Fibroblast of lung (primary cell): ENCODE data around the gene ADAMTSL1. TPM values are rescaled to one million over a fixed set of nuclear protein-coding genes. Genes with fewer than 3 reads are reported as not detected.

Experiments used
- DNase-seq, 2 donors: peaks; one replicate each; pipeline versions ENCODE4 v3.0.0 to v3.0.0-alpha.2; 2010; ENCODE audit warnings: low read depth in 2 of 2
- H2AFZ ChIP-seq: 2 replicates; pipeline ENCODE4 v1.5.1; 2012; ENCODE audit warnings: low read length, control low read depth, inconsistent platforms
- H3K27ac ChIP-seq: 2 replicates; pipeline ENCODE4 v1.5.1; 2011; ENCODE audit warnings: low read length, control low read depth; ENCODE audit not compliant: insufficient read depth
- H3K27me3 ChIP-seq: 2 replicates; pipeline ENCODE4 v1.5.1; 2011; ENCODE audit warnings: mild to moderate bottlenecking, low read length; ENCODE audit not compliant: control insufficient read depth, insufficient read depth
- H3K36me3 ChIP-seq: 2 replicates; pipeline ENCODE4 v1.5.1; 2011; ENCODE audit warnings: low read length; ENCODE audit not compliant: control insufficient read depth, insufficient read depth
- H3K4me1 ChIP-seq: 2 replicates; pipeline ENCODE4 v1.5.1; 2011; ENCODE audit warnings: low read length; ENCODE audit not compliant: control insufficient read depth, insufficient read depth; ENCODE audit errors: extremely low read depth
- H3K4me2 ChIP-seq: 2 replicates; pipeline ENCODE4 v1.5.1; 2011; ENCODE audit warnings: low read length, control low read depth; ENCODE audit not compliant: insufficient read depth; ENCODE audit errors: extremely low read depth
- H3K4me3 ChIP-seq, 4 experiments: fragments of 200-600 bp in 1 of 4; sonication (generic) in 1 of 4; replicated peaks in 1 of 4; 2 replicates each; pipeline ENCODE4 v1.5.1; 2011 to 2016; ENCODE audit warnings: low read length in 4 of 4, low read depth in 3 of 4, mild to moderate bottlenecking in 3 of 4, control low read depth in 2 of 4, inconsistent platforms in 1 of 4, mixed read lengths in 1 of 4; ENCODE audit not compliant: insufficient read depth in 1 of 4; ENCODE audit errors: control extremely low read depth in 1 of 4
- H3K79me2 ChIP-seq: 2 replicates; pipeline ENCODE4 v1.5.1; 2012; ENCODE audit warnings: mild to moderate bottlenecking, low read length, inconsistent platforms; ENCODE audit not compliant: control insufficient read depth, insufficient read depth
- H3K9ac ChIP-seq: 2 replicates; pipeline ENCODE4 v1.5.1; 2011; ENCODE audit warnings: mild to moderate bottlenecking, low read length, control low read depth; ENCODE audit not compliant: insufficient read depth
- H3K9me3 ChIP-seq: 2 replicates; pipeline ENCODE4 v1.5.1; 2012; ENCODE audit warnings: low read depth, low read length; ENCODE audit not compliant: control insufficient read depth, insufficient read depth
- H4K20me1 ChIP-seq: 2 replicates; pipeline ENCODE4 v1.5.1; 2011; ENCODE audit warnings: low read length; ENCODE audit not compliant: control insufficient read depth, insufficient read depth; ENCODE audit errors: extremely low read depth
- CTCF ChIP-seq, 2 donors: IDR thresholded peaks in 1 of 2; conservative IDR thresholded peaks in 1 of 2; 1 replicate in 1 of 2; 2 replicates in 1 of 2; pipeline ENCODE4 v1.5.1; 2011 to 2012; ENCODE audit warnings: low read length in 2 of 2, control low read depth in 1 of 2, inconsistent platforms in 1 of 2, low read depth in 1 of 2, mild to moderate bottlenecking in 1 of 2
- EZH2 ChIP-seq: IDR thresholded peaks from 2 replicates; pipeline ENCODE4 v1.5.1; 2012; ENCODE audit warnings: low read length, control low read depth, mild to moderate bottlenecking; ENCODE audit errors: missing control alignments
- polyA plus RNA-seq, 2 donors: library from polyadenylated mRNA; depleted of rRNA in 1 of 2; stranded (reverse) in 1 of 2; unstranded in 1 of 2; fragments of >200 nt; gene quantifications; 2 replicates each; pipeline ENCODE4 v1.2.1, GENCODE V29; 2011 to 2012; ENCODE audit warnings: missing spikeins in 1 of 2
- total RNA-seq: library from RNA; depleted of rRNA; stranded (reverse); fragments of >200 nt; gene quantifications from 2 replicates; pipeline ENCODE4 v1.2.1, GENCODE V29; 2014

Gene ADAMTSL1
- total and polyA plus RNA-seq, 2 donors (not counting 1 experiment from before 2014, with no cell fraction given), result 19.3 to 27.9 TPM

DNA sequence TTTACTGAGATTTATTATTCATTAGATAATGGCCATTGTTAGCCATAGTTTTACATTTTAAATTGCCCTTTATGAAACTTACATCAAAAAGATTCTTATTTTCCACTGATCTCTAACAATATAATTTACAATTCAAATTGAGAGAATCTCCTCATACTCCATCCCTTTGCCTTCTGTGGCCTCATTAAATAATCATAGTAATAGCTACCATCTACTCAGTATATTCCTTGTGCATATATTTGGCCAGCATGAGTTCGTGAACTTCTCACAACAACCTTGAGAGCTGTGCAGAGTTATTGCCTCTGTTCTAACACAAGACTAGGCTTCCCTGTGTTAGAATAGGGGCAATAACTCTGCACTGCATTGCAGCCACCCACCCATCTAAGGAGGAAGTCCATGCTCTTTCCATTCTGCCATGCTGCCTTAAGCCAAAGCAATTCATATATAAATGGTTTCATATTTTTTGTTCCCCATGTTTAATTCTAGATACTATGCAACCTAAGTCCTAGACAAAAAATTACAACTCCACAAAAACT lies 99.1 kb downstream of the ADAMTSL1 start:
- Histone ChIP-seq H3K4me1 (peaks cover 3% of the 10 kb centered on the region), H3K36me3 (no peaks in the 10 kb centered on the region), H3K4me3 (no peak overlapping the region), H3K9me3 (no peaks in the 10 kb centered on the region), H3K9ac (no peak overlapping the region), H3K27me3 (no peaks in the 10 kb centered on the region), H3K27ac (no peak overlapping the region), H4K20me1 (no peaks in the 10 kb centered on the region), H2AFZ (no peak overlapping the region), H3K4me2 (no peak overlapping the region), H3K79me2 (no peaks in the 10 kb centered on the region)
- no peak for DNase-seq
- TF ChIP-seq CTCF (conservative IDR thresholded peaks at IDR 0.05 in 1 of 2, IDR thresholded peaks at IDR 0.05 in 1 of 2; ENCODE audit: low read depth in 1 of 2, low read length in 2 of 2) (no peak), EZH2 (no peak)

GRCh38 chr9:18575686-18576085 lies 101.7 kb downstream of the ADAMTSL1 start:
- H3K4me1 ChIP-seq, result peaks cover under 1% of the 10 kb centered on the region
- no peak overlapping the region for H3K9ac ChIP-seq
- H3K4me3 ChIP-seq, result no peak overlapping the region
- no peak overlapping the region for H3K27ac ChIP-seq
- no peaks in the 10 kb centered on the region for H3K36me3 ChIP-seq
- DNase-seq, result peak in 1 of 2 donors; percentile 27
- H3K9me3 ChIP-seq, result no peaks in the 10 kb centered on the region
- H3K4me2 ChIP-seq, result no peak overlapping the region
- no peak overlapping the region for H2AFZ ChIP-seq
- H4K20me1 ChIP-seq, result no peaks in the 10 kb centered on the region
- H3K27me3 ChIP-seq, result no peaks in the 10 kb centered on the region
- no peak for TF ChIP-seq CTCF (conservative IDR thresholded peaks at IDR 0.05 in 1 of 2, IDR thresholded peaks at IDR 0.05 in 1 of 2; ENCODE audit: low read depth in 1 of 2, low read length in 2 of 2)
- no peak for TF ChIP-seq EZH2
- H3K79me2 ChIP-seq, result no peaks in the 10 kb centered on the region

GRCh38 chr9:18579536-18579935 lies 105.6 kb downstream of the ADAMTSL1 start:
- no peak overlapping the region for H3K27ac ChIP-seq
- H3K4me2 ChIP-seq, result no peak overlapping the region
- no peaks in the 10 kb centered on the region for H3K27me3 ChIP-seq
- no peaks in the 10 kb centered on the region for H3K79me2 ChIP-seq
- no peak overlapping the region for H3K9ac ChIP-seq
- H3K4me1 ChIP-seq, result no peaks in the 10 kb centered on the region
- H3K36me3 ChIP-seq, result no peaks in the 10 kb centered on the region
- H2AFZ ChIP-seq, result no peak overlapping the region
- no peak overlapping the region for H3K4me3 ChIP-seq
- no peaks in the 10 kb centered on the region for H4K20me1 ChIP-seq
- no peak for DNase-seq
- no peak for TF ChIP-seq EZH2
- no peak for TF ChIP-seq CTCF (conservative IDR thresholded peaks at IDR 0.05 in 1 of 2, IDR thresholded peaks at IDR 0.05 in 1 of 2; ENCODE audit: low read depth in 1 of 2, low read length in 2 of 2)
- no peaks in the 10 kb centered on the region for H3K9me3 ChIP-seq
